ENCODE data around the gene NAA10. TPM values are rescaled to one million over a fixed set of nuclear protein-coding genes. Genes with fewer than 3 reads are reported as not detected.

Gene NAA10
- total RNA-seq, 6 experiments from 2014 or later: 36.1 to 56.2 (median 39.7) TPM

DNA sequence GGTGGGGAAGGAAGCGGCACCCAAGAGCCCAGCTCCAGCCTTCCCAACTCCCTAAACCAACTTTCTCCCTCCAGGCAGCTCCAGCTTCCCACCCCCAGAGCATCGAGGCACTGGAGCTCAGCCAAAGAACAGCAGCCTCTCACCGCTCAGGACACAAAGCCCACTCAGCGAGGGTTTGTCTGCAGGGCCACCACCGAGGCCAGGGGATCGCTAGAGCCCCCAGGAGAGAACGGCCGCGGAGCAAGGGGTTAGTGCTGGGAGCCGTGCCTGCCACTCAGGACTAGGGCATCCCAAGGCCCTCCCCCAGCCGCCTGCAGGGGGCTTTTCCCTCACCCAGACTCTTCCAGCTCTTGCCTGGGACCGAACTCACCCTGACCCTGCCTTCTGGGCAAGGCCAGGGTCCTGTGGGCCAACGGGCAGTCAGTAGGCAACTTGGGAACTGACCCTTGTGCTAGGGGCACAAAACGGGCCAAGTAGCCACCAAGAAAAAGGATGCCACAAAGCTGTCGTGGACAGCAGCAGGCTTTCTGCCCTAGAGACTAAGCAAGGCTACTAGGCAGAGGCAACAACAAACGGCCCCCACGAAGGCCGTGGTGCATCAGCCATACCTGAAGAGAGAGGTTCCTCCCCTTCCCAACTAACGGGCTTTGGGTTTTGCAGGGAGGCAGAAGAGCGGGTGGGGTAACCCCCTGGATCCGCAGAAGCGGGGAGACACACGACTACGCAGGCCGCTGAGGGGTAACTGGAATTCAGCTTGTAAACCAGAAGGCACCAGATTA lies 34.5 kb upstream of the NAA10 start:
- peak in 1 of 3 donors; percentile 52 for DNase-seq
- Histone ChIP-seq H3K4me3 (peak overlapping the region; percentile 47 to 95 (median 55)), H3K4me1 (peaks cover 0 to 54% (median 0%) of the 10 kb centered on the region in 4 donors), H3K9me3 (no peaks in the 10 kb centered on the region), H3K27ac (peak overlapping the region; percentile 31 to 47 (median 36)), H3K27me3 (no peaks in the 10 kb centered on the region), H3K36me3 (no peaks in the 10 kb centered on the region)
- intact Hi-C loops (cut with DNase I): no loop called here
- no peak for TF ChIP-seq POLR2A (IDR thresholded peaks at IDR 0.05)
- TF ChIP-seq, protein P1, sequence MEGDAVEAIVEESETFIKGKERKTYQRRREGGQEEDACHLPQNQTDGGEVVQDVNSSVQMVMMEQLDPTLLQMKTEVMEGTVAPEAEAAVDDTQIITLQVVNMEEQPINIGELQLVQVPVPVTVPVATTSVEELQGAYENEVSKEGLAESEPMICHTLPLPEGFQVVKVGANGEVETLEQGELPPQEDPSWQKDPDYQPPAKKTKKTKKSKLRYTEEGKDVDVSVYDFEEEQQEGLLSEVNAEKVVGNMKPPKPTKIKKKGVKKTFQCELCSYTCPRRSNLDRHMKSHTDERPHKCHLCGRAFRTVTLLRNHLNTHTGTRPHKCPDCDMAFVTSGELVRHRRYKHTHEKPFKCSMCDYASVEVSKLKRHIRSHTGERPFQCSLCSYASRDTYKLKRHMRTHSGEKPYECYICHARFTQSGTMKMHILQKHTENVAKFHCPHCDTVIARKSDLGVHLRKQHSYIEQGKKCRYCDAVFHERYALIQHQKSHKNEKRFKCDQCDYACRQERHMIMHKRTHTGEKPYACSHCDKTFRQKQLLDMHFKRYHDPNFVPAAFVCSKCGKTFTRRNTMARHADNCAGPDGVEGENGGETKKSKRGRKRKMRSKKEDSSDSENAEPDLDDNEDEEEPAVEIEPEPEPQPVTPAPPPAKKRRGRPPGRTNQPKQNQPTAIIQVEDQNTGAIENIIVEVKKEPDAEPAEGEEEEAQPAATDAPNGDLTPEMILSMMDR (IDR thresholded peaks at IDR 0.05): no peak
- no peak for ATAC-seq
- 32% methylated on average over 14 of the region's 25 CpGs for WGBS (ENCODE audit: insufficient coverage, low coverage, low lambda C conversion rate, missing lambda C conversion rate)

DNA sequence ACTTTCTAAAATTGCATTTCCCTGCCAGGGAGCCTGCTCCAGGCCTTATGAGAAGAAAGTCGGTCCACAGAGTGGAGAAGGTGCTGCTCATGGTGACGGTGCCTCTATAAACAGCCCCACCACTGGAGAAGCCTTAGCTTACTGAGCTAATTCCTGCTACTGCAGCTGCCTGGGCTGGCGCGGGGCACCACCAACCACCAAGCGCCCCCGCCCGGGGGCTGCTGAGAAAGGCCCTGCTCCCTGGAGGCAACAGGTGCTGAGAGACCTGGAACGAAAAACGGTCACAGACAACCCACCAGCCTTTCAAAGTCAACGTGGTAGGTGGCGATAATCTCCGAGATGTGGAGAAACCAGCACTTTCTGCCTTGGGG lies 33.9 kb upstream of the NAA10 start:
- H3K27ac ChIP-seq: peak overlapping the region in 2 of 3 donors; percentile 18 to 31
- DNase-seq: peak in 1 of 3 donors; percentile 42
- ATAC-seq: no peak
- H3K27me3 ChIP-seq: no peaks in the 10 kb centered on the region
- H3K4me1 ChIP-seq: peaks cover 0 to 50% (median 0%) of the 10 kb centered on the region in 4 donors
- 28% methylated on average over 8 of the region's 12 CpGs for WGBS (ENCODE audit: insufficient coverage, low coverage, low lambda C conversion rate, missing lambda C conversion rate)
- TF ChIP-seq, protein P1 (IDR thresholded peaks at IDR 0.05): no peak
- TF ChIP-seq POLR2A (IDR thresholded peaks at IDR 0.05): no peak
- intact Hi-C loops (cut with DNase I): no loop called here
- peak overlapping the region in 1 of 3 donors; percentile 95 for H3K4me3 ChIP-seq
- H3K36me3 ChIP-seq: peaks cover 0 to 6% (median under 1%) of the 10 kb centered on the region in 4 donors
- no peaks in the 10 kb centered on the region for H3K9me3 ChIP-seq

DNA sequence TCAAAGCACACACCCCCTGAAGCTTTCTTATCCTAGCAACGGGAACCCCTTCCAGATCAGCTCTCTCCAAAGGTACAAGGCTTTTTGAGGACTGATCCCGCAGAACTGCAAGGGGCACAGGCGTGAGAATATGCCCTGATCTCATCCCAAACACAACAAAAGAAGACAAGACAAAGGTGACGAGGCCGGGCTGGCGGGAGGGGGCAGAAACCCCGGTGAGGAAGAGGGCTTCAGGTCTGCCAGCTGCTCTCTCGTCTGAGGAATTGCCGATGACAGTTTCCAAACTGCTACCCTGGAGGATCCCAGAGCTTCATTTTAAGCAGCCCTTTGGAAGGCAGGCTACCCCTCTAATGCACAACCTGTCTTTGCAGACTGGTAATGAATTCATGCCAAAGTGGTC lies 33.4 kb upstream of the NAA10 start:
- Histone ChIP-seq H3K4me1 (peaks cover 0 to 45% (median 0%) of the 10 kb centered on the region in 4 donors), H3K4me3 (no peak overlapping the region), H3K27ac (peak overlapping the region in 1 of 3 donors; percentile 18), H3K9me3 (no peaks in the 10 kb centered on the region), H3K36me3 (peaks cover 0 to 10% (median 3%) of the 10 kb centered on the region in 4 donors), H3K27me3 (no peaks in the 10 kb centered on the region)
- DNase-seq (no peak), ATAC-seq (no peak)
- 66% methylated on average over 7 of the region's 9 CpGs for WGBS (ENCODE audit: insufficient coverage, low coverage, low lambda C conversion rate, missing lambda C conversion rate)
- no peak for TF ChIP-seq POLR2A (IDR thresholded peaks at IDR 0.05)
- intact Hi-C loops (cut with DNase I): no loop called here

DNA sequence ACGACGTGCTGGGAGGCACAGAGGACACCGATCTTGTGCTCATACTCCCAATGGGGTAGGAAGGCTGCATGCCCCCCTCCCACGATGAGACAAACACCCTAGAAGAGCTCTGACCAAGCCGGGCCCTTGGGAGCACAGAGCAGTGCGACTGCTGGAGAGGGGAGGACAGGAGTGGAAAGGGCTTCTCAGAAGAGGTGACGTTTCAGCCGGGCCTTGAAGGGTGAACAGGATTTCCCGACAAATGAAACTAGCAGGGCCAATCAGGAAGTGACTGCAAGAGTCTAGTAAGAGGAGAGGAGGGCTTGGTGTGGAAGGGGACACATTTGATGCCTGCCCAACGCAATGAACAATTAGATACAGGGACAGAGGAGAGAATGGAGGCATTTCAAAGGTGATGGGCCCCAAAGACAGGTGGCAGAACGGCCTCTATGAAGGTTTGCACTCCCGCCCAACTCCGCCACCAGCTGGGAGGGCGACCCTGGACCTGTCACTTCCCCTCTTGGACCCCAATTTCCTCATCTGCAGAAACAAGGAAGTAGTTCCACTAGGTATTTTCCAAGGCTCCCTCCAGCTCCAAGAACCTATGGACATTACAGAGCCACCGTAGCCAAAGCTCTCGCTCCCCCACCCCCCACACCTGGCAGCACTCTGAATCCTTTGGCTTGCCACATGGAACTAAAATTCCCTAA lies 32.8 kb upstream of the NAA10 start:
- DNase-seq (peak in 1 of 3 donors; percentile 47), ATAC-seq (no peak)
- H3K27me3 ChIP-seq: no peaks in the 10 kb centered on the region
- TF ChIP-seq POLR2A (IDR thresholded peaks at IDR 0.05): no peak
- TF ChIP-seq, protein P1 (IDR thresholded peaks at IDR 0.05): no peak
- peaks cover 0 to 41% (median 0%) of the 10 kb centered on the region in 4 donors for H3K4me1 ChIP-seq
- intact Hi-C loops (cut with DNase I): no loop called here
- H3K36me3 ChIP-seq: peaks cover 0 to 16% (median 3%) of the 10 kb centered on the region in 4 donors
- H3K9me3 ChIP-seq: no peaks in the 10 kb centered on the region
- peak overlapping the region in 2 of 3 donors; percentile 39 to 45 for H3K27ac ChIP-seq
- 62% methylated on average over 13 of the region's 16 CpGs for WGBS (ENCODE audit: insufficient coverage, low coverage, low lambda C conversion rate, missing lambda C conversion rate)
- no peak overlapping the region for H3K4me3 ChIP-seq
